Esophagus muscularis mucosa (tissue), 4 donors: ENCODE data around the gene OR5AN1. TPM values are rescaled to one million over a fixed set of nuclear protein-coding genes. Genes with fewer than 3 reads are reported as not detected.
"Not testable (repeated sequence)": the region's sequence is repeated elsewhere in the genome, so short reads cannot be mapped to it uniquely, and the experiment has no call there.

Experiments used
- DNase-seq: peaks from one replicate; pipeline ENCODE4 v3.0.0-alpha.2; 2017; ENCODE audit errors: extremely low spot score
- H3K27ac ChIP-seq, 4 donors: fragments of 200-600 bp; sonication (generic); replicated peaks in 1 of 4; 1 replicate in 3 of 4; 2 replicates in 1 of 4; pipeline ENCODE4 v1.5.1; 2016 to 2019; ENCODE audit warnings: mild to moderate bottlenecking in 1 of 4
- H3K27me3 ChIP-seq, 4 donors: fragments of 200-600 bp; sonication (generic); one replicate each; pipeline versions ENCODE4 v1.5.1 to v1.6.0; 2016 to 2019
- H3K36me3 ChIP-seq, 4 donors: fragments of 200-600 bp; sonication (generic); one replicate each; pipeline ENCODE4 v1.5.1; 2016 to 2019
- H3K4me1 ChIP-seq, 4 donors: fragments of 200-600 bp; sonication (generic); one replicate each; pipeline ENCODE4 v1.5.1; 2016 to 2019
- H3K4me3 ChIP-seq, 4 donors: fragments of 200-600 bp; sonication (generic); 1 replicate in 2 of 4; 2 replicates in 2 of 4; pipeline ENCODE4 v1.5.1; 2016 to 2019; ENCODE audit warnings: mild to moderate bottlenecking in 4 of 4, moderate library complexity in 1 of 4
- H3K9me3 ChIP-seq, 4 donors: fragments of 200-600 bp; sonication (generic); 1 replicate in 3 of 4; 2 replicates in 1 of 4; pipeline ENCODE4 v1.5.1; 2016 to 2019
- CTCF ChIP-seq, 3 experiments: fragments of 200-600 bp in 2 of 3; fragments of 450-650 bp in 1 of 3; sonication (generic) in 2 of 3; IDR thresholded peaks; one replicate each; pipeline ENCODE4 v1.5.1; 2017 to 2019; ENCODE audit warnings: antibody characterized with exemption in 3 of 3, mild to moderate bottlenecking in 2 of 3, moderate library complexity in 1 of 3
- EP300 ChIP-seq: sonication (generic); formaldehyde crosslinking; IDR thresholded peaks from one replicate; pipeline ENCODE4 v1.6.1; 2017; ENCODE audit warnings: antibody characterized with exemption
- POLR2A ChIP-seq: fragments of 450-650 bp; IDR thresholded peaks from one replicate; pipeline ENCODE4 v1.6.1; 2017; ENCODE audit warnings: antibody characterized with exemption, moderate library complexity, mild to moderate bottlenecking, low read depth
- POLR2AphosphoS5 ChIP-seq, 2 donors: sonication (generic); formaldehyde crosslinking; IDR thresholded peaks; one replicate each; pipeline ENCODE4 v1.6.1; 2017; ENCODE audit warnings: antibody characterized with exemption in 2 of 2
- WGBS: methylation state at CpG from one replicate; pipeline ENCODE4 v1.1.5; 2018; 5-methylcytosine and 5-hydroxymethylcytosine counted together
- intact Hi-C: fragments of 100-400 bp; cut with DNase I; formaldehyde crosslinking; loops from one replicate; pipeline ENCODE4 v1.15.1; 2023
- total RNA-seq, 4 donors: library from RNA; depleted of rRNA; stranded (reverse); fragments of >200 nt; gene quantifications; one replicate each; pipeline versions ENCODE4 v1.1.0 to v1.2.1, GENCODE V29; 2016

OR5AN1 gene
- total RNA-seq, 4 donors from 2014 or later: not detected

GRCh38 chr11:59356561-59356960, 2.1 kb upstream of the OR5AN1 start:
- TF ChIP-seq POLR2A: no peak
- TF ChIP-seq POLR2AphosphoS5 (IDR thresholded peaks at IDR 0.05): no peak
- TF ChIP-seq CTCF (IDR thresholded peaks at IDR 0.05): no peak
- TF ChIP-seq EP300: no peak
- Histone ChIP-seq H3K27me3 (peaks cover 0 to 6% (median 0%) of the 10 kb centered on the region in 4 donors), H3K4me3 (no peak overlapping the region), H3K36me3 (no peaks in the 10 kb centered on the region), H3K4me1 (no peaks in the 10 kb centered on the region), H3K27ac (no peak overlapping the region), H3K9me3 (no peaks in the 10 kb centered on the region)
- DNase-seq: no peak
- 94% methylated on average over 1 of the region's 1 CpG for WGBS
- intact Hi-C loops: no loop called here

- intact Hi-C loops: no loop called here
- DNase-seq: no peak
- Histone ChIP-seq H3K4me3 (no peak overlapping the region), H3K9me3 (no peaks in the 10 kb centered on the region), H3K27ac (no peak overlapping the region), H3K27me3 (peaks cover 0 to 6% (median 0%) of the 10 kb centered on the region in 4 donors), H3K36me3 (no peaks in the 10 kb centered on the region), H3K4me1 (no peaks in the 10 kb centered on the region)
- TF ChIP-seq CTCF (IDR thresholded peaks at IDR 0.05) (no peak), POLR2A (no peak), EP300 (no peak), POLR2AphosphoS5 (IDR thresholded peaks at IDR 0.05) (no peak)
Observed at GRCh38 chr11:59358020-59358419, 675 bp upstream of the OR5AN1 start.

GRCh38 chr11:59365232-59366018, 6.7 kb downstream of the OR5AN1 start:
- TF ChIP-seq CTCF (IDR thresholded peaks at IDR 0.05): no peak
- no peak for TF ChIP-seq EP300
- no peak for TF ChIP-seq POLR2A
- TF ChIP-seq POLR2AphosphoS5 (IDR thresholded peaks at IDR 0.05): no peak
- Histone ChIP-seq H3K4me3 (no peak overlapping the region), H3K36me3 (no peaks in the 10 kb centered on the region), H3K9me3 (peaks cover 0 to 11% (median 5%) of the 10 kb centered on the region in 4 donors), H3K27me3 (peaks cover 0 to 4% (median 0%) of the 10 kb centered on the region in 4 donors), H3K4me1 (no peaks in the 10 kb centered on the region), H3K27ac (no peak overlapping the region)
- intact Hi-C loops: no loop called here
- DNase-seq: no peak

- no peaks in the 10 kb centered on the region for H3K36me3 ChIP-seq
- intact Hi-C loops: no loop called here
Observed at GRCh38 chr11:59368238-59369022, 9.7 kb downstream of the OR5AN1 start.

GRCh38 chr11:59372324-59372723, 13.6 kb downstream of the OR5AN1 start:
- WGBS: 46% methylated on average over 3 of the region's 3 CpGs
- H3K4me1 ChIP-seq, H3K4me3 ChIP-seq, H3K27me3 ChIP-seq, DNase-seq, H3K36me3 ChIP-seq, H3K27ac ChIP-seq, intact Hi-C loops: not testable (repeated sequence)
- H3K9me3 ChIP-seq: peaks cover 0 to 26% (median 6%) of the 10 kb centered on the region in 4 donors

More at GRCh38 chr11:59368238-59369022, 9.7 kb downstream of the OR5AN1 start:
- Histone ChIP-seq H3K9me3 (peaks cover 0 to 24% (median 6%) of the 10 kb centered on the region in 4 donors), H3K27ac (no peak overlapping the region), H3K4me1 (no peaks in the 10 kb centered on the region), H3K27me3 (peaks cover 0 to 4% (median 0%) of the 10 kb centered on the region in 4 donors), H3K4me3 (no peak overlapping the region)
- DNase-seq: no peak
- 48% methylated on average over 7 of the region's 8 CpGs for WGBS
- TF ChIP-seq POLR2AphosphoS5 (IDR thresholded peaks at IDR 0.05): no peak
- no peak for TF ChIP-seq CTCF (IDR thresholded peaks at IDR 0.05)
